HepG2 (cell line): ENCODE data around the gene OR10P1. TPM values are rescaled to one million over a fixed set of nuclear protein-coding genes. Genes with fewer than 3 reads are reported as not detected.

Source experiments
- AHR ChIP-seq: IDR thresholded peaks from 2 replicates; pipeline ENCODE4 v1.6.1; 2018; ENCODE audit warnings: missing genetic modification reagents, missing compliant biosample characterization
- BCL6 ChIP-seq: IDR thresholded peaks from 2 replicates; pipeline ENCODE4 v1.6.1; 2016; ENCODE audit warnings: missing genetic modification reagents, missing compliant biosample characterization
- BRCA1 ChIP-seq: sonication (generic); formaldehyde crosslinking; IDR thresholded peaks from 2 replicates; pipeline ENCODE4 v1.4.0; 2020; ENCODE audit warnings: missing genetic modification reagents
- CEBPG ChIP-seq: IDR thresholded peaks from 2 replicates; pipeline ENCODE4 v1.6.1; 2016
- GATAD2A ChIP-seq: IDR thresholded peaks from 2 replicates; pipeline ENCODE4 v1.6.1; 2016
- IRF2 ChIP-seq: IDR thresholded peaks from 2 replicates; pipeline ENCODE4 v1.6.1; 2018; ENCODE audit warnings: missing genetic modification reagents, missing compliant biosample characterization
- KAT8 ChIP-seq: IDR thresholded peaks from 2 replicates; pipeline ENCODE4 v1.6.1; 2016; ENCODE audit warnings: missing genetic modification reagents, missing compliant biosample characterization
- MAFF ChIP-seq: IDR thresholded peaks from 2 replicates; pipeline ENCODE4 v1.6.1; 2011; ENCODE audit warnings: low read depth, low read length, improper control_type of control experiment
- MXD4 ChIP-seq: IDR thresholded peaks from 2 replicates; pipeline ENCODE4 v1.6.1; 2016; ENCODE audit warnings: mild to moderate bottlenecking, missing biosample characterization, missing genetic modification reagents
- NR3C1 ChIP-seq: sonication (generic); formaldehyde crosslinking; IDR thresholded peaks from 2 replicates; pipeline ENCODE4 v1.4.0; 2020; ENCODE audit warnings: missing genetic modification reagents
- REPIN1 ChIP-seq: sonication (generic); formaldehyde crosslinking; IDR thresholded peaks from 2 replicates; pipeline ENCODE4 v1.8.0; 2022; ENCODE audit warnings: missing genetic modification reagents, low read depth, mild to moderate bottlenecking, borderline replicate concordance
- SAP130 ChIP-seq: IDR thresholded peaks from 2 replicates; pipeline ENCODE4 v1.6.1; 2016; ENCODE audit warnings: low read depth
- ZFP36 ChIP-seq: fragments of 150-350 bp; IDR thresholded peaks from 2 replicates; pipeline ENCODE4 v1.6.1; 2018; ENCODE audit warnings: borderline replicate concordance, low read length, low read depth; ENCODE audit not compliant: partially characterized antibody
- ZNF549 ChIP-seq: sonication (generic); formaldehyde crosslinking; IDR thresholded peaks from 2 replicates; pipeline ENCODE4 v1.5.0; 2020; ENCODE audit warnings: missing genetic modification reagents
- polyA plus RNA-seq, 8 experiments: library from polyadenylated mRNA; depleted of rRNA in 3 of 8; stranded (reverse) in 7 of 8; unstranded in 1 of 8; fragments of >200 nt; fragmentation: Illumina TruSeq in 4 of 8; extraction: Trizol in 4 of 8; gene quantifications; 2 replicates each; pipeline versions ENCODE4 v1.2.1 to v1.2.3, GENCODE V29; 2011 to 2016; ENCODE audit warnings: low read depth in 4 of 8, missing spikeins in 1 of 8, mixed read lengths in 1 of 8; ENCODE audit not compliant: insufficient read depth in 1 of 8
- total RNA-seq, 5 experiments: library from RNA; depleted of rRNA; stranded (reverse); fragments of >200 nt; fragmentation: Illumina TruSeq; extraction: Trizol; gene quantifications; 2 replicates each; pipeline ENCODE4 v1.2.3, GENCODE V29; 2016; ENCODE audit warnings: low read depth in 1 of 5
- TF ChIP-seq, protein P1 (sequence below): sonication (generic); formaldehyde crosslinking; IDR thresholded peaks from 2 replicates; pipeline ENCODE4 v1.4.0; 2020; ENCODE audit warnings: mild to moderate bottlenecking, missing genetic modification reagents
- TF ChIP-seq, protein P2 (sequence below): IDR thresholded peaks from 2 replicates; pipeline ENCODE4 v1.6.1; 2018; ENCODE audit warnings: missing genetic modification reagents, mild to moderate bottlenecking, missing compliant biosample characterization
- TF ChIP-seq, protein P3 (sequence below): sonication (generic); formaldehyde crosslinking; conservative IDR thresholded peaks from 2 replicates; pipeline ENCODE4 v1.5.0; 2020; ENCODE audit warnings: missing genetic modification reagents
- TF ChIP-seq, protein P4 (sequence below): sonication (generic); formaldehyde crosslinking; IDR thresholded peaks from 2 replicates; pipeline ENCODE4; 2020; ENCODE audit warnings: missing genetic modification reagents, mild to moderate bottlenecking, borderline replicate concordance
- TF ChIP-seq, protein P5 (sequence below): sonication (generic); formaldehyde crosslinking; IDR thresholded peaks from 2 replicates; pipeline ENCODE4 v1.9.0; 2021; ENCODE audit warnings: missing genetic modification reagents, mild to moderate bottlenecking, borderline replicate concordance
- TF ChIP-seq, protein P6 (sequence below): IDR thresholded peaks from 2 replicates; pipeline ENCODE4 v1.6.1; 2016; ENCODE audit warnings: mild to moderate bottlenecking

OR10P1 gene
- total and polyA plus RNA-seq, 2 of the 13 experiments (the other 11 are each of a cell fraction or from before 2014, with no cell fraction given) = not detected

DNA sequence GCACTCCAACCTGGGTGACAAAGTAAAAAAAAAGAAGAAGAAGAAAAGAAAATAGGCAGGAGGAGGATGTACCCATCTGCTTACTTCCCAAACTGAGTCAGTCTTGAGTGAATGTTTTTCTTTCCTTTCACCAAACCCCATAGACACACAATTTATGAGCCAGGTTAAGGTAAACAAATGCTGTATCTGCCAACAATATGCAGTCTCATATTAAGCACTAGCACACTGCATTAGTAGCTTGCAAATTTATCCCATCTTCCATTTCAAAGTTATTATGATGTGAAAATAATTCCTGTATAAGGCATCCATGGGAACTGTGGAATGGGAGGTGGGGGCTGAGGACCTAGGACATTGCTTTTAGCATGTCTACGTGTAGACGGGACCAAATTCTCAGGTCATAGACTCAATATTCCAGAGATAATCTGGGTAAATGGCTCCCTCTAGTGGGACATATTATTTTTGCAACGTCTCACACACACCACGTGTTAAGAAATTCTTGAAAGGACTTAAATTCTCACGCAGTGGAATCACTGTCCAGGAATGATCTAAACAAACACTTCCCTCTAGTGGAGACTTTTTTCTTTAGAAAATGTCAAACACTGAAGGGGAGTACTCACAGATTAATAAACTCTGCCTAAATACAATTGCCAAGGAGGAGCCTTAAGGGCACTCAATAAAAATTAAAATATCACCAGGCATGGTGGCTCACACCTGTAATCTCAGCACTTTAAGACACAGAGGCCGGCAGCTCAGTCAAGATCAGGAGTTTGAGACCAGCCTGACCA, 17.1 kb upstream of the OR10P1 start (continued):
- TF ChIP-seq REPIN1 (CRISPR knock-in tag) (peak; percentile 69; the same call in 1 of the 2 replicates), ZNF549 (CRISPR knock-in tag) (no peak), GATAD2A (CRISPR knock-in tag) (0 out of 2 replicates have a peak, but pooled peaks have one; percentile 20), IRF2 (CRISPR knock-in tag) (peak; percentile 66; the same call in 1 of the 2 replicates), MAFF (0 out of 2 replicates have a peak, but pooled peaks have one; percentile 28), ZFP36 (peak; percentile 11), CEBPG (peak; percentile 51), BCL6 (CRISPR knock-in tag) (peak; percentile 99), BRCA1 (CRISPR knock-in tag) (no peak), AHR (no peak), KAT8 (0 out of 2 replicates have a peak, but pooled peaks have one; percentile 27), SAP130 (CRISPR knock-in tag) (peak; percentile 44; the same call in 1 of the 2 replicates), NR3C1 (CRISPR knock-in tag) (no peak), MXD4 (0 out of 2 replicates have a peak, but pooled peaks have one; percentile 49)
- TF ChIP-seq, protein P1, sequence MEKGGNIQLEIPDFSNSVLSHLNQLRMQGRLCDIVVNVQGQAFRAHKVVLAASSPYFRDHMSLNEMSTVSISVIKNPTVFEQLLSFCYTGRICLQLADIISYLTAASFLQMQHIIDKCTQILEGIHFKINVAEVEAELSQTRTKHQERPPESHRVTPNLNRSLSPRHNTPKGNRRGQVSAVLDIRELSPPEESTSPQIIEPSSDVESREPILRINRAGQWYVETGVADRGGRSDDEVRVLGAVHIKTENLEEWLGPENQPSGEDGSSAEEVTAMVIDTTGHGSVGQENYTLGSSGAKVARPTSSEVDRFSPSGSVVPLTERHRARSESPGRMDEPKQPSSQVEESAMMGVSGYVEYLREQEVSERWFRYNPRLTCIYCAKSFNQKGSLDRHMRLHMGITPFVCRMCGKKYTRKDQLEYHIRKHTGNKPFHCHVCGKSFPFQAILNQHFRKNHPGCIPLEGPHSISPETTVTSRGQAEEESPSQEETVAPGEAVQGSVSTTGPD = no peak
- TF ChIP-seq, protein P2, sequence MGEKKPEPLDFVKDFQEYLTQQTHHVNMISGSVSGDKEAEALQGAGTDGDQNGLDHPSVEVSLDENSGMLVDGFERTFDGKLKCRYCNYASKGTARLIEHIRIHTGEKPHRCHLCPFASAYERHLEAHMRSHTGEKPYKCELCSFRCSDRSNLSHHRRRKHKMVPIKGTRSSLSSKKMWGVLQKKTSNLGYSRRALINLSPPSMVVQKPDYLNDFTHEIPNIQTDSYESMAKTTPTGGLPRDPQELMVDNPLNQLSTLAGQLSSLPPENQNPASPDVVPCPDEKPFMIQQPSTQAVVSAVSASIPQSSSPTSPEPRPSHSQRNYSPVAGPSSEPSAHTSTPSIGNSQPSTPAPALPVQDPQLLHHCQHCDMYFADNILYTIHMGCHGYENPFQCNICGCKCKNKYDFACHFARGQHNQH (CRISPR knock-in tag) = 0 out of 2 replicates have a peak, but pooled peaks have one; percentile 28
- TF ChIP-seq, protein P3, sequence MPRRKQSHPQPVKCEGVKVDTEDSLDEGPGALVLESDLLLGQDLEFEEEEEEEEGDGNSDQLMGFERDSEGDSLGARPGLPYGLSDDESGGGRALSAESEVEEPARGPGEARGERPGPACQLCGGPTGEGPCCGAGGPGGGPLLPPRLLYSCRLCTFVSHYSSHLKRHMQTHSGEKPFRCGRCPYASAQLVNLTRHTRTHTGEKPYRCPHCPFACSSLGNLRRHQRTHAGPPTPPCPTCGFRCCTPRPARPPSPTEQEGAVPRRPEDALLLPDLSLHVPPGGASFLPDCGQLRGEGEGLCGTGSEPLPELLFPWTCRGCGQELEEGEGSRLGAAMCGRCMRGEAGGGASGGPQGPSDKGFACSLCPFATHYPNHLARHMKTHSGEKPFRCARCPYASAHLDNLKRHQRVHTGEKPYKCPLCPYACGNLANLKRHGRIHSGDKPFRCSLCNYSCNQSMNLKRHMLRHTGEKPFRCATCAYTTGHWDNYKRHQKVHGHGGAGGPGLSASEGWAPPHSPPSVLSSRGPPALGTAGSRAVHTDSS (CRISPR knock-in tag) = no peak
- TF ChIP-seq, protein P4, sequence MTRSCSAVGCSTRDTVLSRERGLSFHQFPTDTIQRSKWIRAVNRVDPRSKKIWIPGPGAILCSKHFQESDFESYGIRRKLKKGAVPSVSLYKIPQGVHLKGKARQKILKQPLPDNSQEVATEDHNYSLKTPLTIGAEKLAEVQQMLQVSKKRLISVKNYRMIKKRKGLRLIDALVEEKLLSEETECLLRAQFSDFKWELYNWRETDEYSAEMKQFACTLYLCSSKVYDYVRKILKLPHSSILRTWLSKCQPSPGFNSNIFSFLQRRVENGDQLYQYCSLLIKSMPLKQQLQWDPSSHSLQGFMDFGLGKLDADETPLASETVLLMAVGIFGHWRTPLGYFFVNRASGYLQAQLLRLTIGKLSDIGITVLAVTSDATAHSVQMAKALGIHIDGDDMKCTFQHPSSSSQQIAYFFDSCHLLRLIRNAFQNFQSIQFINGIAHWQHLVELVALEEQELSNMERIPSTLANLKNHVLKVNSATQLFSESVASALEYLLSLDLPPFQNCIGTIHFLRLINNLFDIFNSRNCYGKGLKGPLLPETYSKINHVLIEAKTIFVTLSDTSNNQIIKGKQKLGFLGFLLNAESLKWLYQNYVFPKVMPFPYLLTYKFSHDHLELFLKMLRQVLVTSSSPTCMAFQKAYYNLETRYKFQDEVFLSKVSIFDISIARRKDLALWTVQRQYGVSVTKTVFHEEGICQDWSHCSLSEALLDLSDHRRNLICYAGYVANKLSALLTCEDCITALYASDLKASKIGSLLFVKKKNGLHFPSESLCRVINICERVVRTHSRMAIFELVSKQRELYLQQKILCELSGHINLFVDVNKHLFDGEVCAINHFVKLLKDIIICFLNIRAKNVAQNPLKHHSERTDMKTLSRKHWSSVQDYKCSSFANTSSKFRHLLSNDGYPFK (CRISPR knock-in tag) = no peak
- TF ChIP-seq, protein P5, sequence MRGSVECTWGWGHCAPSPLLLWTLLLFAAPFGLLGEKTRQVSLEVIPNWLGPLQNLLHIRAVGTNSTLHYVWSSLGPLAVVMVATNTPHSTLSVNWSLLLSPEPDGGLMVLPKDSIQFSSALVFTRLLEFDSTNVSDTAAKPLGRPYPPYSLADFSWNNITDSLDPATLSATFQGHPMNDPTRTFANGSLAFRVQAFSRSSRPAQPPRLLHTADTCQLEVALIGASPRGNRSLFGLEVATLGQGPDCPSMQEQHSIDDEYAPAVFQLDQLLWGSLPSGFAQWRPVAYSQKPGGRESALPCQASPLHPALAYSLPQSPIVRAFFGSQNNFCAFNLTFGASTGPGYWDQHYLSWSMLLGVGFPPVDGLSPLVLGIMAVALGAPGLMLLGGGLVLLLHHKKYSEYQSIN (CRISPR knock-in tag) = no peak
- TF ChIP-seq, protein P6, sequence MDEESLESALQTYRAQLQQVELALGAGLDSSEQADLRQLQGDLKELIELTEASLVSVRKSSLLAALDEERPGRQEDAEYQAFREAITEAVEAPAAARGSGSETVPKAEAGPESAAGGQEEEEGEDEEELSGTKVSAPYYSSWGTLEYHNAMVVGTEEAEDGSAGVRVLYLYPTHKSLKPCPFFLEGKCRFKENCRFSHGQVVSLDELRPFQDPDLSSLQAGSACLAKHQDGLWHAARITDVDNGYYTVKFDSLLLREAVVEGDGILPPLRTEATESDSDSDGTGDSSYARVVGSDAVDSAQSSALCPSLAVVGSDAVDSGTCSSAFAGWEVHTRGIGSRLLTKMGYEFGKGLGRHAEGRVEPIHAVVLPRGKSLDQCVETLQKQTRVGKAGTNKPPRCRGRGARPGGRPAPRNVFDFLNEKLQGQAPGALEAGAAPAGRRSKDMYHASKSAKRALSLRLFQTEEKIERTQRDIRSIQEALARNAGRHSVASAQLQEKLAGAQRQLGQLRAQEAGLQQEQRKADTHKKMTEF (CRISPR knock-in tag) = peak; percentile 60; the same call in 1 of the 2 replicates
